ENCODE data around the gene ALG12.

GRCh38 chr22:49894322-49895054 lies 23.8 kb downstream of the ALG12 start:
- TF ChIP-seq REST (IDR thresholded peaks at IDR 0.05; ENCODE audit: insufficient read depth in 1 of 2, low read depth in 2 of 2, low read length in 2 of 2) (no peak), POLR2AphosphoS5 (IDR thresholded peaks at IDR 0.05; ENCODE audit: low read depth, low read length) (no peak)

Measured in PFSK-1 (cell line).